ENCODE data around the gene PKM.

DNA sequence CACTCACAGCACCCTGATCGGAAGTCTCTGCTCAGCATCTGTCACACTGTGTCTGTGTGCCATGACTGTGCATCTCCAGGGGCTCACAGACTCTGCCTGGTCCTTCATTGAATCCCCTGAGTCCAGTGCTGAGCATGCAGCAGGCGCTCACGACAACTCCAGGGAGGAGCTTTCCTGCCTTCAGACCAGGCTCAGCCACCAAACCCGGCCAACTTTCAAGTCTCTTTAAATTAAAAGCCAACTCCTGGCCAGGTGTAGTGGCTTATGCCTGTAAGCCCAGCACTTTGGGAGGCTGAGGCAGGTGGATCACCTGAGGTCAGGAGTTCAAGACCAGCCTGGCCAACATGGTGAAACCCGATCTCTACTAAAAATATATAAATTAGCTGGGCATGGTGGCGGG lies 57.6 kb downstream of the PKM start:
- TF ChIP-seq, protein P1, sequence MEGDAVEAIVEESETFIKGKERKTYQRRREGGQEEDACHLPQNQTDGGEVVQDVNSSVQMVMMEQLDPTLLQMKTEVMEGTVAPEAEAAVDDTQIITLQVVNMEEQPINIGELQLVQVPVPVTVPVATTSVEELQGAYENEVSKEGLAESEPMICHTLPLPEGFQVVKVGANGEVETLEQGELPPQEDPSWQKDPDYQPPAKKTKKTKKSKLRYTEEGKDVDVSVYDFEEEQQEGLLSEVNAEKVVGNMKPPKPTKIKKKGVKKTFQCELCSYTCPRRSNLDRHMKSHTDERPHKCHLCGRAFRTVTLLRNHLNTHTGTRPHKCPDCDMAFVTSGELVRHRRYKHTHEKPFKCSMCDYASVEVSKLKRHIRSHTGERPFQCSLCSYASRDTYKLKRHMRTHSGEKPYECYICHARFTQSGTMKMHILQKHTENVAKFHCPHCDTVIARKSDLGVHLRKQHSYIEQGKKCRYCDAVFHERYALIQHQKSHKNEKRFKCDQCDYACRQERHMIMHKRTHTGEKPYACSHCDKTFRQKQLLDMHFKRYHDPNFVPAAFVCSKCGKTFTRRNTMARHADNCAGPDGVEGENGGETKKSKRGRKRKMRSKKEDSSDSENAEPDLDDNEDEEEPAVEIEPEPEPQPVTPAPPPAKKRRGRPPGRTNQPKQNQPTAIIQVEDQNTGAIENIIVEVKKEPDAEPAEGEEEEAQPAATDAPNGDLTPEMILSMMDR (IDR thresholded peaks at IDR 0.05) = no peak
- no peak for TF ChIP-seq POLR2A (IDR thresholded peaks at IDR 0.05)
